Measurements from ENCODE around the gene AGAP1.

AGAP1 gene

DNA sequence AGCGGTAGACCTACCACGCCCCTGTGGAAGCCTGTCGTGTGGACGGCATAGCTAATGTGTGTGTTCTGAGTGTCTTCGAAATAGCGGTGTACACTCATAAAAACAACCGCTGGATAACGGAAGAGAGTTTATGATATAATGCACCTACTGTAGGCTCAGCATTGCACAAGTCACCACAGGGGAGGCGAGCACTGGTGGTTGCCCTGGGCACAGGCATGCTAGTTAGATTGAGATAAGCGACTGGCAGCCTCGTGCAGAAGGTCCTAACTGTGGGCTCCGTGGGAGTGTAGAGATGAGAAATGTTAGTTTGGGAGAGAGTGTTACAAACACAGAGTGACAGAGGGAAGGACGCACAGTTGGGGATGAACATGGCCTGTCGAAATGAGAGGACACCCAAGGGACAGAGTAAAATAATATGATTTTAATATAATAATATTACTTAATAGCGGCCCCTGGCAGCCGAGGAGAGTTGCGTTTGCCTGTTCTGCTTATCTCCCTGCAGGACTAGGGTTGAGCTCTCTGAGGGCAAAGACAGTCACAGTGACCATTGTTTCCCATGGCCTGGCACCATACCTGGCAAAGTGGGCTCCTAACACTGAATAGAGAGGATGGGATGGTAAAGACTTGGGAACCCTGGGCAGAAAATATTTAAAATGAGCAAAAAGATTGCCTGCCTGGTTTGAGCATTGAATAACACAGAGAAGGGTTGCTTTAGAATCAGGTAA is 470.2 kb downstream of the AGAP1 start:
- no peak for DNase-seq (ENCODE audit: low read depth)
- TF ChIP-seq CTCF (IDR thresholded peaks at IDR 0.05; ENCODE audit: insufficient read depth, low read depth, low read length, missing control alignments): no peak
- no peak overlapping the region for H3K4me3 ChIP-seq (ENCODE audit: low read length)

DNA sequence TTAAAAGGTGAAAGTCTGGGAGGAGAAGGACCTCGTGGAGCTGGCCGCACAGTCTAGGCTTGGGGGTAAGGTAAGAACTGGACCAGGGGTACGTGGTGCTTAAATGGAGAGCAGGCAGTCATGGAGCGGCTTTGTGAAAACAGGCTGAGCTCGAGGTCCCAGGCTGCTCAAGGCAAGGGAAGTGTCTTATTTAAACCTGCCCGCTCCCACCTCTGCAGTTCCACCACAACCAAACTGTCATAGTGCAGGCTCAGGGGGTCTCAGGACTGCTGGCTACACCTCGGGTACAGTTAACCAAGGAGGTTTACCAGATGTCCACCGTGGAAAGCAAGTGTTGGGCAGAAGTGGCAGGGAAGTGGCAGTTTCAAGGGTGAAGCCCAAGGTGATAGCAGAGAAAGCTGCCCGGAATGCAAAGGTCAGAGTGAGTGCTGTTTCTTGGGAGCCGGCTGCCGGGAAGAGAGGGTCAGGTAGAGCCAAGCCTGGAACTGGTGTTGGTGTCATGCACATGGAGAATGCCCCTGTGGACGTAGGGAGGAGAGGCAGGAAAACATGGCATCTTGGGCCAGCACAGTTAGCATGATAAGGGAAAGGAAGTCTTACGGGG is 471.0 kb downstream of the AGAP1 start:
- DNase-seq (ENCODE audit: low read depth): no peak
- no peak for TF ChIP-seq CTCF (IDR thresholded peaks at IDR 0.05; ENCODE audit: insufficient read depth, low read depth, low read length, missing control alignments)
- H3K4me3 ChIP-seq (ENCODE audit: low read length): no peak overlapping the region

GRCh38 chr2:235966396-235966795 is 472.6 kb downstream of the AGAP1 start:
- DNase-seq (ENCODE audit: low read depth): peak; percentile 2
- no peak for TF ChIP-seq CTCF (IDR thresholded peaks at IDR 0.05; ENCODE audit: insufficient read depth, low read depth, low read length, missing control alignments)
- no peak overlapping the region for H3K4me3 ChIP-seq (ENCODE audit: low read length)

DNA sequence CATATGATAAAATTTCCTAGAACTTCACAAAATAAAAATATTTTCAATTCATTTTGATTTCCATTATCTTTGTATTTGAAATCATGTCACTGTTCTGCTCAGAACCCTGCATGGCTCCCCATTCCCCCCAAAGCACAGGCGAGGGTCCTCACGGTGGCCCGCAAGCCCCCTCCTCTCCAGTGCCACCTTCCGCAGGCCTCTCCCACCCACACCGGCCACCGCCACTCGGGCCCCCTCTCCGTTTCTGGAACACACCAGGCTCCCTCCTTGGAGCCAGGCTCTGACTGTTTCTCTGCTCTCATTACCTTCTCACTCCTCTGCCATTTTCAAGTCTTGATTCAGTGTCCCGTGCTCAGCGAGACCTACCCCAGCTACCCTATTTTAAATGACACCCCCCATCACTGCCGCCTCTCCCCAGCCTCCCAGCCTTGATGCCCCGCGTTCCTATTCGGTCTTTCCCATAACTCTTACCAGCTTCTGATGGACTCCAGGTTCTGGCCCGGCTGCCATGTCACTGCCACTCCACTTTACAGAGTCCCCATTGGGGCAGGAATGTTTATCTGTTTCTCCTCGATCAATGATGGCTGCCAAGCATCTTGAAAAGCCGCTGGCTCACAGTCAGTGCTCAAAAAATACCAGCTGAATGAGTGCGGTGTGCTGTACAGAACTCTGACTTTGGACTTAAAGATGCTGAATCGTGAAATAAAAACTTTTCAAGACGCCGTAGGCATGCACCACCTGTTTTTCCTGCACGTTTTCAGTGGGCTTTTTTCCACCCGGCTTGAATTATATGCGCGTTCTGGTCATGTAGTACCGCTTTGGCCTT is 473.3 kb downstream of the AGAP1 start:
- no peak for DNase-seq (ENCODE audit: low read depth)
- no peak overlapping the region for H3K4me3 ChIP-seq (ENCODE audit: low read length)
- TF ChIP-seq CTCF (IDR thresholded peaks at IDR 0.05; ENCODE audit: insufficient read depth, low read depth, low read length, missing control alignments): no peak

- TF ChIP-seq CTCF (IDR thresholded peaks at IDR 0.05; ENCODE audit: insufficient read depth, low read depth, low read length, missing control alignments): no peak
- H3K4me3 ChIP-seq (ENCODE audit: low read length): no peak overlapping the region
- DNase-seq (ENCODE audit: low read depth): no peak
Observed at GRCh38 chr2:235968155-235968554, 474.3 kb downstream of the AGAP1 start.

- no peak overlapping the region for H3K4me3 ChIP-seq (ENCODE audit: low read length)
- DNase-seq (ENCODE audit: low read depth): no peak
Observed at GRCh38 chr2:235968616-235969324, 474.9 kb downstream of the AGAP1 start.

More at GRCh38 chr2:235968616-235969324, 474.9 kb downstream of the AGAP1 start:
- TF ChIP-seq CTCF (IDR thresholded peaks at IDR 0.05; ENCODE audit: insufficient read depth, low read depth, low read length, missing control alignments): no peak

Measured in epithelial cell of esophagus (primary cell).